ENCODE measurements around the gene DDB1.

- no peak for TF ChIP-seq CTCF (IDR thresholded peaks at IDR 0.05)
- TF ChIP-seq POLR2A (IDR thresholded peaks at IDR 0.05): no peak
Measured at GRCh38 chr11:61350803-61351202, 17.9 kb upstream of the DDB1 start.

Data from breast epithelium (tissue), 3 donors.